Choroid plexus epithelial cell (primary cell): ENCODE results near the gene BCAS3.

Experiments used
- DNase-seq: peaks from one replicate; pipeline ENCODE4 v3.0.0-alpha.2; 2010; ENCODE audit warnings: low read depth
- H3K4me3 ChIP-seq: 2 replicates; pipeline ENCODE4 v1.5.1; 2011; ENCODE audit warnings: low read depth, mild to moderate bottlenecking, control low read depth, low read length, moderate library complexity
- CTCF ChIP-seq: conservative IDR thresholded peaks from 2 replicates; pipeline ENCODE4 v1.5.1; 2011; ENCODE audit warnings: low read depth, mild to moderate bottlenecking, control low read depth, inconsistent platforms, low read length, moderate library complexity

BCAS3 gene

DNA sequence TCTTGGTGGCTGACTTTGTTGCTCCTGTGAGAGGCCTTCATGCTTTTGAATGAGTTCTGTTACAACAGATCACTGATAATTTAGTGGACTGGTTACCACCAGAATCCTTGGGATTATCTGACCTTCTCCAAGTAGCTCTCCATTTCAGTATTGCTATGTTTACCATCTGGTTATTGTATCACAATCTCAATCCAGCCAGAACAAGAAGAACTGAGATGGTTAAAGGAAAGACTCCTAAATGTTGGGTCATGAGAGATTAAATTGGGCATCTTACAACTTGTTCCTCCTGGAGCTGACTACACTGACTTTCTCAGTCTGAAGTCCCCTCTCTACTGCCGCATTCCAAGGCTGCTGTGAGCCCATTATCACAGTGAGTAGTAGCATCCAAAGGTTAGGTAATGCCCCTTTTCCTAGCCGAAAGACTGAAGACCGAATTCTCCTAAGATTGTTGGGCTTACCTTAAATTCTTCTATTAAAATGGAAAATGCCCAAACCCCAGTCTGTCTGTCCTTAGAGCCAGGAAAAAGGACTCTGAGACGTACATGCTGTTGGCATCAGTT is 540.3 kb downstream of the BCAS3 start:
- no peak for DNase-seq
- no peak overlapping the region for H3K4me3 ChIP-seq
- TF ChIP-seq CTCF, result no peak

GRCh38 chr17:61218438-61218837 is 540.8 kb downstream of the BCAS3 start:
- H3K4me3 ChIP-seq, result no peak overlapping the region
- peak; percentile 74 for DNase-seq
- no peak for TF ChIP-seq CTCF

- DNase-seq, result peak; percentile 61
- TF ChIP-seq CTCF, result no peak
- no peak overlapping the region for H3K4me3 ChIP-seq
Measured at GRCh38 chr17:61219460-61219859, 541.8 kb downstream of the BCAS3 start.

DNA sequence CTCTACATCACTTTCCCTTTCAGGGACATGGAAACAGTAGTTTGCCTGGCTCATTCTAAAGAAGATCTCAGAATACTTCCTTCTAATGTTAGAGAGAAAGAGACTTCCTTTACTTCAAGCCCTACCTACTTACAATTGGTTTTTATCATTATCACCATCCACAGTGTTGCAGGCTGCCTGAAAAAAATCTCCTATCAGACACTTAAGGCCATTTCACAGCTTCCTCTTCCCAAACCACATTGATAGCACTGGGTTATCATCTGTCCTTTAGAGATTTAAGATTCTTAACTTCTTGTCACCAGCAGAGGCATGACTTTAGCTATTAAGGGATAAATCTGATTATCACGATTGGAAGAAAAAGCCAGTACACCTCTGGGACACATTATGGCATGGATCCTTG is 543.5 kb downstream of the BCAS3 start:
- no peak overlapping the region for H3K4me3 ChIP-seq
- DNase-seq, result no peak
- no peak for TF ChIP-seq CTCF

DNA sequence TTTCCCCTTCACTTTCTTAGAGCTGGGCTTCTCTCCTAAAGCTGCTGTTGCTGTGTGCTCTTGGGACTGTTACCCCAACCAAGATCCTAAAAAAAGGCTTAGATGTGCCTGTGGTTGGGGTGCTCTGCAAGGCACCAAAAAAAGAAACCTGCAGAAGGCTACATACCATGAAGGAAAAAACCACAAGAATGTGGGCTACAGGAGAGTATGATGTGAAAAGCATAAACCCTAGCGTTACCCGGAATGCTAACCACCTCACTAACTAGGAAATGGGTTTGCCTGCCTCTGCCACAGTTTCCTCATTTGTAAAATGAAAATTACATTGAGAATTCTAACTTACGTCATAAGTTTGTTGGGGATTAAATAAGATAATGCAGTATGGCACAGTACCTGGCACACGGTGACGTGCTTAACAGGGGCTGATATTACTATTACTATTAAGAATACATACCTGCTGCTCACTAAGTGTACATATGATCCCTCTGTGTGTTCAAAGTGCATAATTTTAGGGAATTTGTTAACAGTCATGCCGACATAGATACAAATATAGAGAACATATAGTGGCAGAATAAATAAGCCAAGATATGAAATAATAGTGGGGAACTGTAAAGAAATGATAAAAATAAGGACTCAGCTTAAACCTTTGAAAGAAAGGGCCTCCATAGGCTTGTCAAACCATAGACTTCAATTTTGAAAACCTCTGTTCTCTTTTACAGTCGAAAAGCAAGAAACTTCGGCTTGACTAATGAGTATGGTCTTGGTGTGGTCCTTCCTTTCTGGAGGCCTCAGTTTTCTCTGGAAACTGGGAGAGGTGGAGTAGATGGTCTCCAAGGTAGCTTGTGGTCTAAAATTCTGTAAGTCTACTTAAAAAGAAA is 544.2 kb downstream of the BCAS3 start:
- no peak overlapping the region for H3K4me3 ChIP-seq
- no peak for TF ChIP-seq CTCF
- peak; percentile 69 for DNase-seq

GRCh38 chr17:61223725-61224124 is 546.1 kb downstream of the BCAS3 start:
- no peak for DNase-seq
- no peak for TF ChIP-seq CTCF
- no peak overlapping the region for H3K4me3 ChIP-seq
